GM08714 (cell line): ENCODE measurements around the gene APBB2.
"Not testable (repeated sequence)": the region's sequence is repeated elsewhere in the genome, so short reads cannot be mapped to it uniquely, and the experiment has no call there.

Experiments used
- H3K4me3 ChIP-seq: fragments of 200-500 bp; sonication (Bioruptor generic); 2 replicates; pipeline ENCODE4 v1.5.1; 2014; ENCODE audit warnings: mild to moderate bottlenecking, low read length, inconsistent platforms
- ZNF274 ChIP-seq: IDR thresholded peaks from 2 replicates; pipeline ENCODE4 v1.6.1; 2012; ENCODE audit warnings: mild to moderate bottlenecking, low read depth, low read length

Gene APBB2

GRCh38 chr4:41148292-41148691, 66.0 kb downstream of the APBB2 start:
- no peak overlapping the region for H3K4me3 ChIP-seq
- TF ChIP-seq ZNF274: no peak

DNA sequence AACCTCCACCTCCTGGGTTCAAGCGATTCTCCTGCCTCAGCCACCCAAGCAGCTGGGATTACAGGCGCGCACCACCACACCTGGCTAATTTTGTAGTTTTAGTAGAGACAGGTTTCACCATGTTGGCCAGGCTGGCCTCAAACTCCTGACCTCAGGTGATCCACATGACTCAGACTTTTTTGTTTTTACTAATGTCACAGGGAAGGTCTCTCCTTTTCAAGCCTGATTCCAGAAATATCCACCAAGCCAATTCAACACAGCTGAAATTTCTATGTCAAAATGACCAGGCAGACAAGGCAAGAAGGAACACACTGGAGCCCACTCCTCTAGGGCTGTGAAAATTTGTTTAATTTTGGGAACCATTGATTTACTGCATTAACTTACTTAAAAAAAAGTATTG, 66.8 kb downstream of the APBB2 start:
- not testable (repeated sequence) for H3K4me3 ChIP-seq

DNA sequence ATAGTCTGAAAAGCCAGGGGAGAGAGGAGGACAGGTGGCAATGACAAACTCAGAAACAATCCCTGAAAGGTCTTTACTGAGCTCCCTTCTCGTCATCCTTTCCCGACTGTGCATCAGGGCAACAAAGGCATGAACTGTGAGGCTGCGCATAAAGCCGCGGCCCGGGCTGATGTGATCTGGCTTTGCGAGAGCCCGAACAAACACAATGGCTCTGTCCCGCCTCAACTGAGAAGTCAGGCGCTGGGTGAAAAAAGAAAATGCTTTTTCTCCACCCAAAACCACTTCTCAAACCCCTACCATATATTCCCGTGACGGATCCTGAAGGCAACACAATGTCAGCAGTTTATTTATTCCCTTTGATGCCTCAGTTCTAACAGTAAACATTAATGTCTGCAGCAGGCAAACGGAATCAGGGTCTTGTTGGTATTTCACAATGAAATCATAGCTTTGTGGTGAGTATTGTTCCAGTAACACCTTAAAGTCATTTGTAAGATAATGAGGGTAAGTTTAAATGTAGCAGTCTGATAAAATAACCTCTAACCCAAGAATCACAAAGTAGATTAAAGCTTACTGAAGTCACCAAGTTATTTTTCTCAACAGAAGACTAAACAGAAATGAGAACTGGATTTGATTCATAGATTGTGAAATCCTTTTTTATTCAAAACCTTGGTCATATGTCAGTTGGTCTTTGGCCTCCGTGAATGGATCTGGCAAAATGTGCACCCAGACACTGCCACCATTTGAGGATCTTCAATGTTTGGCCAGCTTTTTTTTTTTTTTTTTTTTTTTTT, 67.4 kb downstream of the APBB2 start:
- no peak overlapping the region for H3K4me3 ChIP-seq
- TF ChIP-seq ZNF274: no peak

DNA sequence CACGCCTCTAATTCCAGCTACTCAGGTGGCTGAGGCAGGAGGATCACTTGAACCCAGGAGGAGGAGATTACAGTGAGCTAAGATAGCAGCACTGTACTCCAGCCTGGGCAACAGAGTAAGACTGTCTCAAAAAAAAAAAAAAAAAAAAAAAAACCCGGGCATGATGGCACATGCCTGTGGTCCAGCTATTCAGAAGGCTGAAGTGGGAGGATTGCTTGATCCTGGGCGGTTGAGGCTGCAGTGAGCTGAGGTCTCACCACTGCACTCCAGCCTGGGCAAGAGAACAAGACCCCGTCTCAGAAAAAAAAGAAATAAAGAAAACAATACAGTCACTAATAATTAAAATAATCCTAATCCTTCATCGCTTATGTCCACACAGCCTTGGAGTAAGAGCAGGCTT, 68.1 kb downstream of the APBB2 start:
- H3K4me3 ChIP-seq: no peak overlapping the region
- TF ChIP-seq ZNF274: no peak

DNA sequence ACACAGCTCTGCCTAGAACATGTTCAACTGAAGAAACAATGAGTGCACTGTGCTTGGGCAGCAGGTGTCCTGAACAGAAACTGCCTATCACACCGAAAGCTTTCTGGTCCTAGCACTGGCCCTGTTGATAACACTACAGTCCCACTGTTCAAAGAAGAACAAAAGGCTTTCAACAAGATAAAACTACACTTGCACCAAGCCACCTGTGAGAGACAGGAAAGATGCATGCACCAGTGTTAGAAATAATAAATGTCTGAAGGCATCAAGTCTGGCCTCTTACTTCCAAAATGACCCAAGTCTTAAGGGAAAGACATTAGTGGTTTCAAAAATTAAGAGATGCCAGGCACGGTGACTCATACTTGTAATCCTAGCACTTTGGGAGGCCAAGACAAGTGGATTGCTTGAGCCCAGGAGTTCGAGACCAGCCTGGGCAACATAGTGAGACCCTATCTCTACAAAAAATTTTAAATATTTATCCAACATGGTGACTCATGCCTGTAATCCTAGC, 68.7 kb downstream of the APBB2 start:
- TF ChIP-seq ZNF274: no peak
- no peak overlapping the region for H3K4me3 ChIP-seq

DNA sequence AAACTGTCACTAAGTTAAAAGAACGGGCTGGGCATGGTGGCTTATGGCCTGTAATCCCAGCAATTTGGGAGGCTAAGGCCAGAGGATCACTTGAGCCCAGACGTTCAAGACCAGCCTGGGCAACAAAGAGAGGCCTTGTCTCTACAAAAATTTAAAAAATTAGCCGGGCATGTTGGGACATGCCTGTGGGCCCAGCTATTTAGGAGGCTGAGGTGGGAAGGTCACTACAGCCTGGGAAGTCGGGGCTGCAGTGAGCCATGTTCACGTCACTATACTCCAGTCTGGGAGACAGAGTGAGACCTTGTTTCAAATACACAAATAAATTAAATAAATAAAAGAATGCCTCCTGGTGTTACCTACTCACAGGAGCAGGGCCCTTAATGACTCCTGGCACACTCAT, 69.5 kb downstream of the APBB2 start:
- no peak overlapping the region for H3K4me3 ChIP-seq
- TF ChIP-seq ZNF274: no peak

DNA sequence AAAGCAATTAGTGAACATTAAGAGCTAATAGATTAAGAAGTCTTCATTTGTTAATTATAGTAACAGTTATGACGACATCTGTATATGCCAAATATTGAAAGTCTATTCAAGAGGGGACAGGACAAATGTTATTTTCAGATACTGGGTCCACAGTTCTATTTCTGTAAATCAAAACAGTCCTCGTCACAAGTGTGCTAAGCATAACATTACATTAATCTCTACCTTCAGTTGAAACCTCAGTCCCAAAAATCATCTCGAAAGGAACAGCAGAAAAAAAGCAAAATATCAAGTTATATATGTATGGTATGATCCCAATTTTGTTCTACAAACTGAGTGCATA, 70.3 kb downstream of the APBB2 start:
- TF ChIP-seq ZNF274: no peak
- H3K4me3 ChIP-seq: no peak overlapping the region

DNA sequence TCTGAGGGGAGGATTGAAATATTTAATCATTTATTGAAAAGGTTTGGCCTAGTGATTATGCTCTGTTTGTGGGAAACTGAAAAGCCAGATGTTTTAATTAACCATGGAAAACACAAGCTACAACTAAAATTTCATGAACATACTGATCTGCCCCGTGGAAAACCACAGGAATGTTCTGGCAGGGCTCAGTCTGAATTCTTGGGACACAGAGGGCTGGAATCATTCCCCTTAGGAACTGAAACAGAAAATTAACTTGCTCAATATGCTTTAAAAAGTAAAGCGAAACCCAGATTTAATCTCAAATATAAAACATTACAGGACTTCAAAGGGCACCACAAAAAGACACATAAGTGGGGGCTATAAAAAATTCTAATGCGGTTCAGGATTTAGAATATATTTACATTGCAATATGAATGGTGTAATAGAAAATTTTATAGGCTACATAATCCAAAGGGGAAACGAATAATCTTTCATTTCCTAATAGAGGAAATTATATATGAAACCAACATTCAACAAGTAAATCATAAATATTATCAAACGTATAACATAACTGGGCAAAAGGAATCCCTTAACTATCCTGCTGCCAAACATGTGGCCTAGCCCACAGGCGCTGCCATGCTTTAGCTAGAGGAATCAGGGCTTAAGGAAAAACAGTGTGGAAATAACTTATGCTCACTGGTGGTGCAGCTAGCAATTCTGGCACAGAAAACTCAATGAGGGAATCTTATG, 70.9 kb downstream of the APBB2 start:
- no peak for TF ChIP-seq ZNF274
- no peak overlapping the region for H3K4me3 ChIP-seq

DNA sequence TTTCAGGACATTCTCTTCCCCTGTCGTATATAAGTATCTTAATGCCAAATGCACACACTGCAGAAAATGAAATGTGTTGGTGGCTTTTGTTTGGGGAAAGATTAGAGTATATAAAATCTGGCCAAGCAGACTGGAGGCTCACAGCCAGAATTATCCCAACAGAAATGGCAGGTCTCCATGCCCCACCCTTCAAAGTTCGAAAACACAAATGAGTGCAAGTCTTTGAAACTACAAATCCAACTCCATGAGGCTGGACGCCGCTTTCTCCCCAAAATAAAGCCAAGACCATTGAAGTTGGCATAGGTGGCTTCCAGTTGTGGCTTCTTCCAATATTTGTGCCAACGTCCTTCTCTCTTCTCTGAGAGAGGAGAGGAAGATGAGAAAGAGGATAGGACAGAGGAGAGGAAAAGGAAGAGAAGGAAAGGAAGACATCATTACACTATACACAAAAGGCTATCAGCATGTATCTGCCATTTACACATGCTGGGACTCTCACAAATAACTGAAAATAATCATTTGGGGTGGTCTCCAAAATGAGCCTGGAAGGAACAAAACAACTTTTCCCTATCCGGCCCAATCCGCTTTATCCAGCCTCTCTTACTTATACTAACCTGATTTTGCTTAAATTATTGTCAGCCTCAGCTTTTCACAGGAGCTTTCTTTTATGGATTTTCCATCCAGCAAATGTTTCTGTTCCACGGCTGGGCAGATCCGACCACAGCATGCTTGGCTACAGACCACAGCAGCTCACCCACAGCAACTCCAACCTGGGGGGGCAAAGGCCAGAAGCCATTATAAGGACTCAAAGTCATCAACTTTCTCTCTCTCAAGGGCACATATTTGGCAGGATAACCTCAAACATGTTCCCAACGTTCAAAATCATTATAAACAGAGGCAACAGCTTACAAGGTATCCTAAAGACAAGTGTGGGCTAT, 71.7 kb downstream of the APBB2 start:
- TF ChIP-seq ZNF274: no peak
- H3K4me3 ChIP-seq: no peak overlapping the region

DNA sequence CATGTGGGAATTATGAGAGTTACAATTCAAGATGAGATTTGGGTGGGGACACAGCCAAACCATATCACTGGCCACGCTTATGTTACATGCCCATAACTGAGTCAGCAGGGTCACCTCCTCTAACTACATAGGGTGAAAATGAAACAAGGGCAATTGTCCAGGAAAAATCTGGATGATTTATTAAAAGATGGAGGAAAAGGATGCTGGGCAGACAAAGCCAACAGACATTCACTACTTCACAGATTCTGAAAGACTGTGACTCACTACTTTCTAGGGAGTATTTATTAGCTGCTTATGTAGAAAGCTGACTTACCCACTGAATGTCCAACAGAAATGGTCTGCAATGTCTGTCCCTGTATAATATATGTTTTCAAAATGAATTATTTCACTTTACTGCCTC, 72.4 kb downstream of the APBB2 start:
- no peak overlapping the region for H3K4me3 ChIP-seq
- no peak for TF ChIP-seq ZNF274

GRCh38 chr4:41140410-41140809, 73.9 kb downstream of the APBB2 start:
- no peak for TF ChIP-seq ZNF274
- no peak overlapping the region for H3K4me3 ChIP-seq

DNA sequence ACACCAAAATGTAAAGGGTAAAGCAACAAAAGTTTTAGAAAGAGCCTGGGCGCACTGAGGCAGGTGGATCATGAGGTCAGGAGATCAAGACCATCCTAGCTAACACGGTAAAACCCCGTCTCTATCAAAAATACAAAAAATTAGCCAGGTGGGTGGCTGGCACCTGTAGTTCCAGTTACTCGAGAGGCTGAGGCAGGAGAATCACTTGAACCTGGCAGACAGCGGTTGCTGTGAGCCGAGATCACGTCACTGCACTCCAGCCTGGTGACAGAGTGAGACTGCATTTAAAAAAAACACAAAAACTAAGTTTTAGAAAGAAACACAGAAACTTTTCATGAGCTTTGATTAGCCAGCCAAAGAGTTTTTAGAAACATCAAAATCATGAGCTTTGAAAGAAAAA, 76.5 kb downstream of the APBB2 start:
- H3K4me3 ChIP-seq: no peak overlapping the region
- no peak for TF ChIP-seq ZNF274

GRCh38 chr4:41136456-41136855, 77.9 kb downstream of the APBB2 start:
- no peak for TF ChIP-seq ZNF274

DNA sequence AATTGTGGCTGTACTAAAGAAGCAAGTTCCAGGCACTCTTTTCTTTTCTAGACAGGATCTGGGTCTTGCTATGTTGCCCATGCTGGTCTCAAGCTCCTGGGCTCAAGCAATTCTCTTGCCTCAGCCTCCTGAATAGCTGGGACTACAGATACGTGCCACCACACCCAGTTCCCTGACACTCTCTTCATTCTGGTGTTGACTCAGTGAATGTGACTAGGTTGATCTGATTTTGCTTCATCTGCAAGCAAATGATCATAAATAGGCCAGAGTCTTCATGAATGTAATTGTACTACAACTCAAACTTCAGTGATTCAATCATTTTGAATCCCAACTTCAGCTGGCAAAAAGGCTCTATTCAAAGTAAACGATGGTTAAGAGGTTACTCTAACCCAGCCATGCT, 78.5 kb downstream of the APBB2 start:
- H3K4me3 ChIP-seq: no peak overlapping the region
- no peak for TF ChIP-seq ZNF274

More at GRCh38 chr4:41136456-41136855, 77.9 kb downstream of the APBB2 start:
- H3K4me3 ChIP-seq: no peak overlapping the region
